ENCODE results near the gene NMNAT2.
"Not testable (repeated sequence)": the region's sequence is repeated elsewhere in the genome, so short reads cannot be mapped to it uniquely, and the experiment has no call there.

Gene NMNAT2

DNA sequence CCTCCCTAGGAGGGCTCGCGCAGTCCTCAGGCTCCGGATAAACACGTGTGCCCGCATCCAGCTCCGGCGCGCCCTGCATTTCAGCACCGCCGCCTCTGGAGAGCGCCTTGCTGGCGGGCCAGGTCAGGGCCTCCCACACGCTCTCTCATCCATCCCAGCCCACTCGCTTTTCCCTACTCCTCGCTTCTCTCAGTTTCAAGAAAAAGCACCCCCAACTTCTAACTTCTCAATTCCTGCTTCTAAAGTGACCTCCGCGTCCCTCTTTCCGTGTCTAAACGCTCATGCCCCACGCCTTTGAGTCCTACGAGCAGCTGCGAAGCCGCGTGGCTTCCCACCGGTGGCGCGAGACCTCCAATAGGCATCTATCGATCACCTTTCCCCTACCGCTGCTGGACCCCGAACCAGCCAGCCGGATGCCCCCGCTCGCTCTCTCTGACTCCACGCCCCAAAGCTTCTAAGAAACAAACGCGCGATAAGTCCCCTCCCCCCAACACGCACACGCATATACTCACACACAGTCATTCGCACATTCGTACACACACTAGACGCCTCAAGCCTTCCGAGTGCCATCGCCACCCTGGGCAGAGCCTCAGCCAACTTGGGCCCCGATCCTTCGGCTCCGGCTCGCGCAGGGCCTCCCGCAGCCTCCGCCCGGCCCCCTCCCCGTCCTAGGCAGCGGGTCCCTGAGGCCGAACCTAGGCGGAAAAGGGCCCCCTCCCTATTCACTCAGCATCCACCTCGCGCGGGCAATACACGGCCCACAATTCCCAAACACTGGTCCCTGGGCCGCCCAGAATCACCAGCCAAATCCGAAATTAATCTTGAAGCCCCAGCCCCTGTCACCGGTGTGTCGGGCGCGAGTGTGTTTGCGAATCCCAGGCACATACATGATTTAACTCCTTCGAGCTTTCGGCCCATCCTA is 1.1 kb downstream of the NMNAT2 start:
- no peak for DNase-seq (ENCODE audit: low read depth)

GRCh38 chr1:183414365-183414764 is 3.8 kb downstream of the NMNAT2 start:
- DNase-seq (ENCODE audit: low read depth) = no peak

GRCh38 chr1:183411091-183411490 is 7.1 kb downstream of the NMNAT2 start:
- DNase-seq (ENCODE audit: low read depth) = no peak

GRCh38 chr1:183407961-183408360 is 10.2 kb downstream of the NMNAT2 start:
- no peak for DNase-seq (ENCODE audit: low read depth)

- DNase-seq (ENCODE audit: low read depth) = no peak
Measured at GRCh38 chr1:183407474-183407873, 10.7 kb downstream of the NMNAT2 start.

GRCh38 chr1:183404476-183404875 is 13.7 kb downstream of the NMNAT2 start:
- no peak for DNase-seq (ENCODE audit: low read depth)

GRCh38 chr1:183403498-183403897 is 14.7 kb downstream of the NMNAT2 start:
- DNase-seq (ENCODE audit: low read depth) = no peak

GRCh38 chr1:183401565-183401964 is 16.6 kb downstream of the NMNAT2 start:
- not testable (repeated sequence) for DNase-seq (ENCODE audit: low read depth)

- DNase-seq (ENCODE audit: low read depth) = no peak
Measured at GRCh38 chr1:183394435-183394834, 23.7 kb downstream of the NMNAT2 start.

DNA sequence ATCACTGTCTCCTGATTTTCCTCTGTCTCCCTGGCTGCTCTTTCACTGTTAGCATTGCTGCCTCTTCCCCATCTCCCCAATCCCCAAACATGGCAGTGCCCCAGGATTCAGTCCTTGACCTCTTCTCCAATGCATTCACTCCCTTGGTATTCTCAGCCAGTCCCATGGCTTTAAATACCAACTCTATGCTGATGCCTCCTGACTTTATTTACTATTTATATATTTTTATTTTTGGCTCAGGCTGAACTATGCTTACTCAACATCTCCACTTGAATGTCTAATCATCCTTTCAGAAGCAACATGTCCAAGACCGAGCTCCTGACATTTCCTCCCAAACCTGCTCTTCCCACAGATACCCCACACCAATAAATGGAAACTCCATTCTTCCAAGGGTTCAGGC is 26.3 kb downstream of the NMNAT2 start:
- no peak for DNase-seq (ENCODE audit: low read depth)

DNA sequence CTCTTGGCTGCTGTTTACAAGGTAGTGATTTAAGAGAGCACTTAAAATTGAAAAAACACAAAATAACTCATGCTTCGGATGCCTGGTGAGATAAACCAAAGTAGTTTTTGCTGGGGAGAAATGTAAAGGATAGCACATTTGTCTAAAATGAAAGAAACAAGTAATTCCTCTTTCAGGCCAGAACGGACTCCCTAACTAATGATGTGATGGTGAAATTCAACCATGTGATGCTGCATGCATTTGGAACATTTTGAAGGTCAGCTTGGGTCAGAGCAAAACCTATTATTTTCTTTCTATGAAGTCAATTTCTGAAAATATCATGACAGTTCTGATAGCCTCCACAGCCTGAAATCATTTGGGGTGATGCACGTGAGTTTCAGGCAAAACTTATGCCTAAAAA is 27.6 kb downstream of the NMNAT2 start:
- DNase-seq (ENCODE audit: low read depth) = no peak

DNA sequence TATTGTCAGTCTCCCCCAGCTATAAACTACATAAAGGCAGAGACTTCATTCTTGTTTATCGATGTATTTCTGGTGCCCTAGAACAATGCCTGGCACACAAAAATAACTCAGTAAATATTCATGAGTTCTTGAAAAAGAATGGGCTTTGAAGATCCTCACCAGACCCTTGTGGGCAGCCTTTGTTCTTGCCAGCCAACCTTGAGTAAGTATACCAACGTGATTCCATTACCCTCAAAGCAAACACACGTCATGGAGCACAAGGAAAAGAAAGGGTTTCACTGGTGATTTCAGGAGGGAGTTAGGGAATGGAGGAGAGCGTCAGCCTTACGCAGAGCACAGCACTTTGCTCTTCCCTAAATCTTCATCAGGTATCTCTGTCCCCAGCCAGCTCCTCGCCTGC is 29.4 kb downstream of the NMNAT2 start:
- no peak for DNase-seq (ENCODE audit: low read depth)

- no peak for DNase-seq (ENCODE audit: low read depth)
Measured at GRCh38 chr1:183385340-183386144, 32.6 kb downstream of the NMNAT2 start.

DNA sequence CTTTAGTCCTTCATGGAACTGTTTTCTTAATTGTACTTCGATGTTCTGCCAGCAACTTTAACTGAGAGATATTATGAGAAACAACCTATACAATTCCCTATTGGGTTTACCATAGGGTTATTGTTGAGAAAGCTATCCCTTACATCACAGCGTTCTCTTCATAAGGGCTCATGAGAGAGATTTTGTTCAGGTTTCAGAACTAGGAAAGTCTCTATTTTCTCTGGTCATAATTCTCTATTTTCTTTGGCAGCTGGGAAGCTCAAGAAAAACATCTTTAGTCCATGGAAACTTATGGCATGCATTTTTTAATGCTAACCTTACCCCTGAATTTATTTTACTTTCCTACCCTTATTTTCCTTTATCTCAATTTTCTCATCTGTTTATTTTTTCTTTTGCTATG is 38.2 kb downstream of the NMNAT2 start:
- DNase-seq (ENCODE audit: low read depth) = no peak

DNA sequence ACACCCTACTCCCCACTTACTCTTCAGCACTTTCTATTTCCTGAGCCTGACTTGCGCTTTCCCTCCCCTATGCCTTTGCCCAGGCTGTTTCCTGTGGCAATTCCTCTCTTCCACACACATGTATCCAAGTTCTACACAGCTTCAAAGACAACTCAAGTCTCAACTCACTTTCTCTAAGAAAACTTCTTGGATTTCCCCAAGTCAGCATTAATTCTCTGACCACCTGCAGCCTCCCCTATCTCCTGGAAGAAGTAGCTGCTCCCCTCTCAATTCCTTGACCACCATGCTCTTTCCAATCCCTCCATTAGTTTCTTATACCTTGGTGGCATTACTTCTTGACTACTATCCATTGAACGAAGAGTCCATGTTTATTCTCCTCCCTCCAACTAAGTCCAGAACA is 42.8 kb downstream of the NMNAT2 start:
- no peak for DNase-seq (ENCODE audit: low read depth)

DNA sequence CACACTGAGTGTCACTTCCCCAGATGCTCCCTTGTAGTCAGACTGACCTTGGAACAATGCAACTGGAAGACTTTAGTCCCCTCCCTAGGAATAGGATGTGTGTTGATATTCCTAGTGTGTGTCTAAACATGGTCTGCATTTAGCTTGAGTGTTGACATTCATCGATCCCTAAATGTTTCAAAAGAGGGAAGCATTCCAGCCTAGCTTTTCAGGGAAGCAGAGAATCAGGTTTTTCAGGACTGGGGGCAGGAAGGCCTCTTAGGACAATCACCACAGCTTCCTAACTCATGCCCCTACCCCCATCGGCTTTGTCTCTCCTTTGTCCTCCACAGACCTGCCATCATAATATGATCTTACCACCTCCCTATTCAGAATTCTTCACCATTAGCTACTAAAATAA is 43.4 kb downstream of the NMNAT2 start:
- no peak for DNase-seq (ENCODE audit: low read depth)

GRCh38 chr1:183372586-183373230 is 45.5 kb downstream of the NMNAT2 start:
- no peak for DNase-seq (ENCODE audit: low read depth)

DNA sequence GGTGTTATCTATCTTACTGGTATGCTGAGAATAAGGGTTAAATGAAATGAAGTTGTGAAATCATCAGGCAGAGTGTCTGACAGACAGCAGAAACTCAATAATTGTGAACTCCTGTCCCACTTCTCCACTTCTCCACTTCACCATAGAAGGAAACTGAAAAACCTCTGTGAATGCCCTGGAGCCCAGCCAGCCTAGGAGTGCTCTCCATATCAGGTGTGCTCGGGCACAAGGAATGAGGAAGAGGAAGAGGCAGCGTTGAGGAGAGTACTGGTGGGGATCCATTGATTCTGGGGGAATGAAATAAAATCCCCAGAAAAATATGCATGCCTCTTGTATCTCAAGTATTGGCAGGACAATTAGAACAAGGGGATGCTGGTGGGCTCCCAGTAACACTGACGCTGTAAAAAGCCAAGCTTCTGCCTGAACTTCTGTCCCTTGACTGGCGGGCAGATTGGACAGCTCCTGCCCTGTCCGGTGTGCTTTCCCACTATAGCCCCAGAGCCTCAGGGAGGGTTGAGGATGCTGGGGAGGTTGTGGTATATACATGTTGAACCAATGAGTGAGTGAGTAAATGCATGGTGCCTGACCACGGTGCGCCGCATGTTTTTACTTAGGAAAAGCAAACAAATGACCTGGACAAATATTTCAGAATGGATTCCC is 47.7 kb downstream of the NMNAT2 start:
- no peak for DNase-seq (ENCODE audit: low read depth)

DNA sequence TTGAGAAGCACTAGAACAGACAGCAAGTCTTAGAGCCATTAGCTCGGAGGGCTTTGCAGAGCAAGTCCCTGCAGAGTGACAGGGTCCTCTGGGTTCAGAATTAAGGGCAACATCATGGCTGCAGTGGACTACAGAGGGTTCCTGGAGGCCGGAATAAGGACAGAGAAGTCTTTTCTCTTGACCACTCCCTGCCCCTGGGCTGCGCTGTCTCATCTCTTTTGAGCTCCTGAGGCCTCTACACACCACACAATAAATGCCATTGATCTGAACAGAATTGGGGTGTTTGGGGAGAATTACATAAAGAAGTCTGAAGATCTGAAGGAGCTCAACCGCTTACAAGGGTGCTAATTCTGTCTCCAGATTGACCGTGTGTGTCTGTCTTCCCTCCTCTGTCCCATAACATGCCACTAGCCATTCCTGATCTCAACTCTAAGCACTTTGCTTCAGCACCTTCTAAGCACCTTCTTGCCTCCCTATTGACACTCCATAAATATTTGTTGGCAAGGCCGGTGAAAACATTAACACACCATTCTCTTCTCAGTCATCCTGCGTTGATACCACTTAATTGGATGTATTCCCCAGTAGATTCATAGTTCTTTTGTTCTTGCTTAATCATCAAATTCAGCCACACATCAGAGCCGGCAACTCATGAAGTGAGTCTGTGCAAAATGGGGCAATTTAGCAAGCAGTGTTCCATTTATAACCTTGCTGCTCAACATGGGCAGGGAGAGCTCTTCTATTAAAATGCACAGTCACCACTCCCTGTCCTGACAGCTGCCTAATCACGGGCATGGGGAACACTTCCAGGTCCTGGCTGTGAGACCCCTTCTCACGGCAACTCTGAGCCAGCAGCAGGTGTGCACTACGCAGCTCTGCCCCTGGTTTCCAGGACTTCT is 49.7 kb downstream of the NMNAT2 start:
- DNase-seq (ENCODE audit: low read depth) = no peak

- no peak for DNase-seq (ENCODE audit: low read depth)
Measured at GRCh38 chr1:183366116-183366515, 52.1 kb downstream of the NMNAT2 start.

- no peak for DNase-seq (ENCODE audit: low read depth)
Measured at GRCh38 chr1:183365676-183366075, 52.5 kb downstream of the NMNAT2 start.
